Measurements from ENCODE around the gene D2HGDH.
"Not testable (repeated sequence)": the region's sequence is repeated elsewhere in the genome, so short reads cannot be mapped to it uniquely, and the experiment has no call there.

The D2HGDH gene

GRCh38 chr2:241738040-241738686 is 3.7 kb downstream of the D2HGDH start:
- Mint-ChIP-seq H3K9me3 (no peaks in the 10 kb centered on the region), H3K4me1 (peaks cover 40% of the 10 kb centered on the region), H3K36me3 (no peaks in the 10 kb centered on the region), H3K27ac (no peak overlapping the region), H3K27me3 (no peaks in the 10 kb centered on the region), H3K4me3 (no peak overlapping the region)

GRCh38 chr2:241739177-241739576 is 4.7 kb downstream of the D2HGDH start:
- no peaks in the 10 kb centered on the region for H3K36me3 Mint-ChIP-seq
- H3K4me3 Mint-ChIP-seq: no peak overlapping the region
- no peak overlapping the region for H3K27ac Mint-ChIP-seq
- peaks cover 39% of the 10 kb centered on the region for H3K4me1 Mint-ChIP-seq
- H3K9me3 Mint-ChIP-seq: no peaks in the 10 kb centered on the region
- H3K27me3 Mint-ChIP-seq: no peaks in the 10 kb centered on the region

- no peaks in the 10 kb centered on the region for H3K36me3 Mint-ChIP-seq
- H3K9me3 Mint-ChIP-seq: no peaks in the 10 kb centered on the region
- H3K4me3 Mint-ChIP-seq: peak overlapping the region; percentile 52
- H3K27me3 Mint-ChIP-seq: no peaks in the 10 kb centered on the region
- peak overlapping the region; percentile 38 for H3K27ac Mint-ChIP-seq
- peaks cover 39% of the 10 kb centered on the region for H3K4me1 Mint-ChIP-seq
These were observed 5.2 kb downstream of the D2HGDH start for GRCh38 chr2:241739651-241740050.

GRCh38 chr2:241741016-241741415 is 6.6 kb downstream of the D2HGDH start:
- Mint-ChIP-seq H3K4me1 (peaks cover 39% of the 10 kb centered on the region), H3K36me3 (peaks cover 8% of the 10 kb centered on the region), H3K27ac (no peak overlapping the region), H3K27me3 (no peaks in the 10 kb centered on the region), H3K4me3 (peak overlapping the region; percentile 78), H3K9me3 (no peaks in the 10 kb centered on the region)

GRCh38 chr2:241742320-241742939 is 8.0 kb downstream of the D2HGDH start:
- Mint-ChIP-seq H3K9me3 (no peaks in the 10 kb centered on the region), H3K36me3 (peaks cover 12% of the 10 kb centered on the region), H3K27ac (no peak overlapping the region), H3K4me1 (peaks cover 33% of the 10 kb centered on the region), H3K4me3 (no peak overlapping the region), H3K27me3 (no peaks in the 10 kb centered on the region)

- not testable (repeated sequence) for H3K4me3 Mint-ChIP-seq, H3K9me3 Mint-ChIP-seq, H3K27me3 Mint-ChIP-seq, H3K27ac Mint-ChIP-seq
- Mint-ChIP-seq H3K4me1 (peaks cover 28% of the 10 kb centered on the region), H3K36me3 (peaks cover 12% of the 10 kb centered on the region)
These were observed 8.6 kb downstream of the D2HGDH start for GRCh38 chr2:241743008-241743407.

GRCh38 chr2:241743620-241744019 is 9.2 kb downstream of the D2HGDH start:
- Mint-ChIP-seq H3K36me3 (peaks cover 12% of the 10 kb centered on the region), H3K4me3 (no peak overlapping the region), H3K27ac (no peak overlapping the region), H3K4me1 (peaks cover 26% of the 10 kb centered on the region), H3K27me3 (no peaks in the 10 kb centered on the region), H3K9me3 (no peaks in the 10 kb centered on the region)

- Mint-ChIP-seq H3K27ac (no peak overlapping the region), H3K36me3 (peaks cover 12% of the 10 kb centered on the region), H3K4me3 (no peak overlapping the region), H3K9me3 (no peaks in the 10 kb centered on the region), H3K4me1 (peaks cover 21% of the 10 kb centered on the region), H3K27me3 (no peaks in the 10 kb centered on the region)
These were observed 9.8 kb downstream of the D2HGDH start for GRCh38 chr2:241744028-241744754.

- no peak overlapping the region for H3K4me3 Mint-ChIP-seq
- no peaks in the 10 kb centered on the region for H3K9me3 Mint-ChIP-seq
- H3K27ac Mint-ChIP-seq: no peak overlapping the region
- no peaks in the 10 kb centered on the region for H3K27me3 Mint-ChIP-seq
- H3K36me3 Mint-ChIP-seq: peaks cover 15% of the 10 kb centered on the region
- peaks cover 10% of the 10 kb centered on the region for H3K4me1 Mint-ChIP-seq
These were observed 10.8 kb downstream of the D2HGDH start for GRCh38 chr2:241745276-241745675.

GRCh38 chr2:241746084-241746483 is 11.7 kb downstream of the D2HGDH start:
- Mint-ChIP-seq H3K4me3 (no peak overlapping the region), H3K27ac (no peak overlapping the region), H3K27me3 (no peaks in the 10 kb centered on the region)

GRCh38 chr2:241748468-241749256 is 14.2 kb downstream of the D2HGDH start:
- Mint-ChIP-seq H3K9me3 (no peaks in the 10 kb centered on the region), H3K36me3 (peaks cover 15% of the 10 kb centered on the region), H3K27me3 (no peaks in the 10 kb centered on the region), H3K27ac (no peak overlapping the region), H3K4me3 (no peak overlapping the region), H3K4me1 (no peaks in the 10 kb centered on the region)

More at GRCh38 chr2:241746084-241746483, 11.7 kb downstream of the D2HGDH start:
- H3K36me3 Mint-ChIP-seq: peaks cover 15% of the 10 kb centered on the region
- H3K4me1 Mint-ChIP-seq: peaks cover 3% of the 10 kb centered on the region
- H3K9me3 Mint-ChIP-seq: no peaks in the 10 kb centered on the region

GRCh38 chr2:241750076-241750840 is 15.8 kb downstream of the D2HGDH start:
- Mint-ChIP-seq H3K27me3 (no peaks in the 10 kb centered on the region), H3K36me3 (peaks cover 16% of the 10 kb centered on the region), H3K4me3 (no peak overlapping the region), H3K27ac (no peak overlapping the region), H3K9me3 (no peaks in the 10 kb centered on the region), H3K4me1 (no peaks in the 10 kb centered on the region)

- Mint-ChIP-seq H3K27me3 (no peaks in the 10 kb centered on the region), H3K36me3 (peaks cover 7% of the 10 kb centered on the region), H3K27ac (no peak overlapping the region), H3K4me3 (no peak overlapping the region), H3K4me1 (no peaks in the 10 kb centered on the region), H3K9me3 (no peaks in the 10 kb centered on the region)
These were observed 16.7 kb downstream of the D2HGDH start for GRCh38 chr2:241751152-241751551.

- no peak overlapping the region for H3K4me3 Mint-ChIP-seq
- no peaks in the 10 kb centered on the region for H3K27me3 Mint-ChIP-seq
- no peaks in the 10 kb centered on the region for H3K4me1 Mint-ChIP-seq
- no peak overlapping the region for H3K27ac Mint-ChIP-seq
- no peaks in the 10 kb centered on the region for H3K9me3 Mint-ChIP-seq
- H3K36me3 Mint-ChIP-seq: peaks cover 6% of the 10 kb centered on the region
These were observed 17.3 kb downstream of the D2HGDH start for GRCh38 chr2:241751776-241752175.

- no peaks in the 10 kb centered on the region for H3K4me1 Mint-ChIP-seq
- peaks cover 4% of the 10 kb centered on the region for H3K36me3 Mint-ChIP-seq
- no peak overlapping the region for H3K4me3 Mint-ChIP-seq
- H3K9me3 Mint-ChIP-seq: no peaks in the 10 kb centered on the region
- H3K27me3 Mint-ChIP-seq: no peaks in the 10 kb centered on the region
- H3K27ac Mint-ChIP-seq: no peak overlapping the region
These were observed 17.8 kb downstream of the D2HGDH start for GRCh38 chr2:241752253-241752652.
